Lower leg skin (tissue), 4 donors: ENCODE results near the gene CASP2. TPM values are rescaled to one million over a fixed set of nuclear protein-coding genes. Genes with fewer than 3 reads are reported as not detected.

Experiments used
- DNase-seq, 2 donors: peaks; one replicate each; pipeline ENCODE4 v3.0.0-alpha.2; 2019; ENCODE audit warnings: low spot score in 2 of 2
- H3K4me3 ChIP-seq: fragments of 200-600 bp; sonication (generic); 2 replicates; pipeline ENCODE4 v1.5.1; 2017; ENCODE audit warnings: mild to moderate bottlenecking, low read depth; ENCODE audit not compliant: poor library complexity, severe bottlenecking
- POLR2A ChIP-seq, 2 donors: fragments of 450-650 bp; IDR thresholded peaks; one replicate each; pipeline ENCODE4 v1.6.1; 2016 to 2017; ENCODE audit warnings: antibody characterized with exemption in 2 of 2, mild to moderate bottlenecking in 1 of 2, moderate library complexity in 1 of 2
- WGBS, 2 donors: methylation state at CpG; one replicate each; pipeline ENCODE4 v1.1.5; 2018; 5-methylcytosine and 5-hydroxymethylcytosine counted together
- intact Hi-C: fragments of 100-400 bp; cut with DNase I; formaldehyde crosslinking; loops from one replicate; pipeline ENCODE4 v1.15.0; 2023; ENCODE audit warnings: low total_unique reads
- total RNA-seq, 4 donors: library from RNA; depleted of rRNA; stranded (reverse); fragments of >200 nt; gene quantifications; one replicate each; pipeline ENCODE4 v1.1.0, GENCODE V29; 2016
- TF ChIP-seq, protein P1 (sequence below), 3 donors: fragments of 450-650 bp; IDR thresholded peaks; one replicate each; pipeline ENCODE4 v1.5.1; 2016; ENCODE audit warnings: antibody characterized with exemption in 3 of 3, mild to moderate bottlenecking in 3 of 3, moderate library complexity in 2 of 3

Gene CASP2
- total RNA-seq, 4 donors from 2014 or later = 9.6 to 22.7 (median 16.0) TPM

DNA sequence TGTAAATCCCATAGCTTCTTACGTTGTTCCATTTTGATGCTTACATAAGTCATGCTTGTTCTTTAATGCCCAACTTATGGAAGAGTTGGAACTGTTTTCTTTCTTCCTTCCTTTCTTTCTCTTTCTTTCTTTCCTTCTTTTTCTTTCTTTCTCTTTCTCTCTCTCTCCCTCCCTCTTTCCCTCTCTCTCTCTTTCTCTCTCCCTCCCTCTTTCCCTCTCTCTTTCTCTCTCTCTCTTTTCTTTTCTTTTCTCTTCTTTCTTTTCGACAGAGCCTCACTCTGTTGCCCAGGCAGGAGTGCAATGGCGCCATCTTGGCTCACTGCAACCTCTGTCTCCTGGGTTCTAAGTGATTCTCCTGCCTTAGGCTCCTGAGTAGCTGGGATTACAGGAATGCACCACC lies 55.4 kb downstream of the CASP2 start:
- no peak for TF ChIP-seq POLR2A (IDR thresholded peaks at IDR 0.05)
- TF ChIP-seq, protein P1, sequence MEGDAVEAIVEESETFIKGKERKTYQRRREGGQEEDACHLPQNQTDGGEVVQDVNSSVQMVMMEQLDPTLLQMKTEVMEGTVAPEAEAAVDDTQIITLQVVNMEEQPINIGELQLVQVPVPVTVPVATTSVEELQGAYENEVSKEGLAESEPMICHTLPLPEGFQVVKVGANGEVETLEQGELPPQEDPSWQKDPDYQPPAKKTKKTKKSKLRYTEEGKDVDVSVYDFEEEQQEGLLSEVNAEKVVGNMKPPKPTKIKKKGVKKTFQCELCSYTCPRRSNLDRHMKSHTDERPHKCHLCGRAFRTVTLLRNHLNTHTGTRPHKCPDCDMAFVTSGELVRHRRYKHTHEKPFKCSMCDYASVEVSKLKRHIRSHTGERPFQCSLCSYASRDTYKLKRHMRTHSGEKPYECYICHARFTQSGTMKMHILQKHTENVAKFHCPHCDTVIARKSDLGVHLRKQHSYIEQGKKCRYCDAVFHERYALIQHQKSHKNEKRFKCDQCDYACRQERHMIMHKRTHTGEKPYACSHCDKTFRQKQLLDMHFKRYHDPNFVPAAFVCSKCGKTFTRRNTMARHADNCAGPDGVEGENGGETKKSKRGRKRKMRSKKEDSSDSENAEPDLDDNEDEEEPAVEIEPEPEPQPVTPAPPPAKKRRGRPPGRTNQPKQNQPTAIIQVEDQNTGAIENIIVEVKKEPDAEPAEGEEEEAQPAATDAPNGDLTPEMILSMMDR (IDR thresholded peaks at IDR 0.05) = no peak
- H3K4me3 ChIP-seq = no peak overlapping the region
- intact Hi-C loops = no loop called here
- no peak for DNase-seq
- WGBS, 2 donors = 61 to 92% methylated on average over 3 of the region's 3 CpGs

DNA sequence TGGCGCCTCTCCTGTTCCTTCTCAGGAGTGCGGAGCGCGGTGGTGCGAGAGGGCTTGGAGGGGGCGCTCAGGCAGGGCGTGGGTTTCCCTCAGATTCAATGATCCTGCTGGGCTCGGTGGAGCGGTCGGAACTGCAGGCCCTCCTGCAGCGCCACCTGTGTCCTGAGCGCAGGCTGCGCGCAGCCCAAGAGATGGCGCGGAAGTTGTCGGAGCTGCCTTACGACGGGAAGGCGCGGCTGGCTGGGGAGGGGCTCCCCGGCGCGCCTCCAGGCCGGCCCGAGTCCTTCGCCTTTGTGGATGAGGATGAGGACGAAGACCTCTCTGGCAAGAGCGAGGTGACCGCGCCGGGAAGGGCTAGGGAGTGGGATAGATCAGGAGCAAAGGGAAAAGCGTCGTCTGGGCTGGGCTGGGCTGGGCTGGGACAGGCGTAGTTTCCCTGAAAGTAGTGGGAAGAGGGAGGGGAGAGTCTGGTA lies 57.3 kb downstream of the CASP2 start:
- DNase-seq = peak in 1 of 2 donors; percentile 87
- no peak overlapping the region for H3K4me3 ChIP-seq
- TF ChIP-seq POLR2A (IDR thresholded peaks at IDR 0.05) = no peak
- TF ChIP-seq, protein P1 (IDR thresholded peaks at IDR 0.05) = no peak
- intact Hi-C loops = no loop called here
- 6 to 7% methylated on average over 30 to 32 of the region's 35 CpGs for WGBS, 2 donors

DNA sequence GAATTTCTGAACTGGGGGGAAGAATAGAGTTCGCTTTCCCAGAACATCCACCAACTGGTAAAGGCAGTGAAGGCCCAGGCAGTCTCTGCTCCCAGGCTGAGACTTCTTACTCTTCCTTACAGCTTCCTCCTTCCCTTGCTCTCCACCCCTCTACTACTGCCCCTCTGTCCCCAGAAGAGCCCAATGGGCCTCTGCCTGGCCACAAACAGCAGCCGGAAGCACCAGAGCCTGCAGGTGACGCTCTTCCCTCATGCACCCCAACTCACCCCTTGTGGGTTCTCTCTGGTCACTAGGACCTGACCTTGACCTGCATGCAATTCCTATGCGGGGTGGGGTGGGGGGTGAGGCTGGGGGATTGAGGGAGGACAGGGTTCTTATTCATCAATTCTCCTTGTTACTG lies 57.9 kb downstream of the CASP2 start:
- H3K4me3 ChIP-seq = no peak overlapping the region
- intact Hi-C loops = no loop called here
- WGBS, 2 donors = 84 to 98% methylated on average over 4 of the region's 4 CpGs
- DNase-seq = peak in 1 of 2 donors; percentile 4
- no peak for TF ChIP-seq POLR2A (IDR thresholded peaks at IDR 0.05)
- TF ChIP-seq, protein P1 (IDR thresholded peaks at IDR 0.05) = no peak

DNA sequence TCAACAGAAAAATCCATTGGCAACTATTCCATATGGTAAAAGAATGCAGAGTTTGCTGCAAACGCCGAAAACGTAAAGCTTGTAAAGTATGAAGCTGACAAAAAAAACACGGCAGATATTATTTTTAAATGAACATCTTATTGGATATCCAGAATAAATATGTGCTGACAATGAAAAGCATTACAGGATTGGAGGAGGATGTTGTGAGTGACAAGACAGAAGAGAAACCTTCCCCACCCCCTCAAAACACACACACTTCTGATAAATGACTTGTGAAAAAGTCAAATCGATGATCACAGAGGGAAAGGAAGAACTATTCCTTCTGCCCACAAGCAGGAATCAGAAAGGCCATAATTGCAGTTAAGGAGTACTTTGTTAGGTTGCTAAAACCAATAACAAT lies 59.8 kb downstream of the CASP2 start:
- TF ChIP-seq, protein P1 (IDR thresholded peaks at IDR 0.05) = no peak
- intact Hi-C loops = no loop called here
- WGBS, 2 donors = 50 to 55% methylated on average over 5 of the region's 5 CpGs
- H3K4me3 ChIP-seq = no peak overlapping the region
- no peak for DNase-seq

GRCh38 chr7:143351060-143351459 lies 62.9 kb downstream of the CASP2 start:
- intact Hi-C loops = no loop called here
- H3K4me3 ChIP-seq = no peak overlapping the region
- WGBS, 2 donors = 56 to 68% methylated on average over 5 of the region's 5 CpGs
- TF ChIP-seq POLR2A (IDR thresholded peaks at IDR 0.05) = no peak
- TF ChIP-seq, protein P1 (IDR thresholded peaks at IDR 0.05) = no peak
- peak in 1 of 2 donors; percentile 28 for DNase-seq

DNA sequence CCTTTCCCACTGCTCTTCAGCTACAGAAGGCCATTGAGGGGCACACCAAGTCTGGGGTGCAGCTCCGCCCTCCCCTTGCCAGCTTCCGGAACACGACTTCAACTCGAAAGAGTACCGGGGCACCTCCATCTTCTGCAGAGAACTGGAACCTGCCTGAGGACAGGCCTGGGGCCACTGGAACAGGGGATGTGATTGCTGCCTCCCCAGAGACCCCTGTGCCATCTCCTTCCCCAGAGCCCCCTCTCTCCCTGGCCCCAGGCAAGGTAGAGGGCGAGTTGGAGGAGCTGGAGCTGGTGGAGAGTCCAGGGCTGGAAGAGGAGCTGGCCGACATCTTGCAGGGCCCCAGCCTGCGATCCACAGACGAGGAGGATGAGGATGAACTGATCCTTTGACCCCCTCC lies 63.4 kb downstream of the CASP2 start:
- H3K4me3 ChIP-seq = no peak overlapping the region
- peak in 1 of 2 donors; percentile 43 for DNase-seq
- 89 to 92% methylated on average over 9 of the region's 9 CpGs for WGBS, 2 donors
- intact Hi-C loops = no loop called here
- TF ChIP-seq, protein P1 (IDR thresholded peaks at IDR 0.05) = no peak
- TF ChIP-seq POLR2A (IDR thresholded peaks at IDR 0.05) = no peak
